ENCODE data around the gene ITGB8.
A peak's percentile ranks its signal among the peaks of the same experiment; 100 is the strongest.
"Not testable (repeated sequence)": the region's sequence is repeated elsewhere in the genome, so short reads cannot be mapped to it uniquely, and the experiment has no call there.

The ITGB8 gene

GRCh38 chr7:20330239-20330927 is at the start of gene ITGB8:
Gene ITGB8, plus strand, starts transcription at chr7:20330900. Its CDS starts 907 bp downstream, at chr7:20331807.
- DNase-seq (ENCODE audit: low spot score), result peak; percentile 70

- no peak for DNase-seq (ENCODE audit: low spot score)
These were observed 47.7 kb upstream of the ITGB8 start for GRCh38 chr7:20282959-20283358.

GRCh38 chr7:20283385-20283784 is 47.3 kb upstream of the ITGB8 start:
- no peak for DNase-seq (ENCODE audit: low spot score)

GRCh38 chr7:20284003-20284770 is 46.5 kb upstream of the ITGB8 start:
- DNase-seq (ENCODE audit: low spot score), result no peak

- no peak for DNase-seq (ENCODE audit: low spot score)
These were observed 45.9 kb upstream of the ITGB8 start for GRCh38 chr7:20284771-20285143.

- no peak for DNase-seq (ENCODE audit: low spot score)
These were observed 43.4 kb upstream of the ITGB8 start for GRCh38 chr7:20287317-20287716.

GRCh38 chr7:20288036-20288435 is 42.7 kb upstream of the ITGB8 start:
- DNase-seq (ENCODE audit: low spot score), result no peak

- DNase-seq (ENCODE audit: low spot score), result no peak
These were observed 40.1 kb upstream of the ITGB8 start for GRCh38 chr7:20290505-20291111.

GRCh38 chr7:20293336-20293735 is 37.4 kb upstream of the ITGB8 start:
- DNase-seq (ENCODE audit: low spot score), result no peak

GRCh38 chr7:20296444-20296843 is 34.3 kb upstream of the ITGB8 start:
- no peak for DNase-seq (ENCODE audit: low spot score)

GRCh38 chr7:20296901-20297300 is 33.8 kb upstream of the ITGB8 start:
- DNase-seq (ENCODE audit: low spot score), result no peak

- no peak for DNase-seq (ENCODE audit: low spot score)
These were observed 32.2 kb upstream of the ITGB8 start for GRCh38 chr7:20298486-20298901.

GRCh38 chr7:20299145-20299544 is 31.6 kb upstream of the ITGB8 start:
- DNase-seq (ENCODE audit: low spot score), result no peak

GRCh38 chr7:20299647-20300312 is 30.9 kb upstream of the ITGB8 start:
- no peak for DNase-seq (ENCODE audit: low spot score)

- peak; percentile 61 for DNase-seq (ENCODE audit: low spot score)
These were observed 29.3 kb upstream of the ITGB8 start for GRCh38 chr7:20301311-20301939.

- not testable (repeated sequence) for DNase-seq (ENCODE audit: low spot score)
These were observed 28.4 kb upstream of the ITGB8 start for GRCh38 chr7:20302300-20302699.

- DNase-seq (ENCODE audit: low spot score), result no peak
These were observed 27.8 kb upstream of the ITGB8 start for GRCh38 chr7:20302891-20303290.

- DNase-seq (ENCODE audit: low spot score), result no peak
These were observed 26.3 kb upstream of the ITGB8 start for GRCh38 chr7:20304366-20304765.

GRCh38 chr7:20305726-20306125 is 25.0 kb upstream of the ITGB8 start:
- no peak for DNase-seq (ENCODE audit: low spot score)

GRCh38 chr7:20306180-20306946 is 24.3 kb upstream of the ITGB8 start:
- DNase-seq (ENCODE audit: low spot score), result peak; percentile 17

GRCh38 chr7:20307119-20307518 is 23.6 kb upstream of the ITGB8 start:
- no peak for DNase-seq (ENCODE audit: low spot score)
